BE2C (cell line): ENCODE results near the gene KRTAP10-9.
"Not testable (repeated sequence)": the region's sequence is repeated elsewhere in the genome, so short reads cannot be mapped to it uniquely, and the experiment has no call there.

ENCODE experiments used
- DNase-seq: peaks from one replicate; pipeline ENCODE4 v3.0.0-alpha.2; 2020
- H3K27me3 ChIP-seq: fragments of 250-450 bp; sonication (Bioruptor Pico); 2 replicates; pipeline ENCODE4 v1.5.1; 2020; ENCODE audit warnings: mild to moderate bottlenecking
- H3K36me3 ChIP-seq: fragments of 250-450 bp; sonication (Bioruptor Pico); 2 replicates; pipeline ENCODE4 v1.5.1; 2020; ENCODE audit warnings: mild to moderate bottlenecking
- H3K4me1 ChIP-seq: fragments of 250-450 bp; sonication (Bioruptor Pico); 2 replicates; pipeline ENCODE4 v1.5.1; 2020
- H3K4me3 ChIP-seq: 2 replicates; pipeline ENCODE4 v1.5.1; 2011; ENCODE audit warnings: low read depth, low read length
- H3K9me3 ChIP-seq: fragments of 250-450 bp; sonication (Bioruptor Pico); 2 replicates; pipeline ENCODE4 v1.5.1; 2020
- TF ChIP-seq, protein P1 (sequence below): IDR thresholded peaks from 2 replicates; pipeline ENCODE4 v1.5.1; 2012; ENCODE audit warnings: mild to moderate bottlenecking, low read depth, low read length

The KRTAP10-9 gene

DNA sequence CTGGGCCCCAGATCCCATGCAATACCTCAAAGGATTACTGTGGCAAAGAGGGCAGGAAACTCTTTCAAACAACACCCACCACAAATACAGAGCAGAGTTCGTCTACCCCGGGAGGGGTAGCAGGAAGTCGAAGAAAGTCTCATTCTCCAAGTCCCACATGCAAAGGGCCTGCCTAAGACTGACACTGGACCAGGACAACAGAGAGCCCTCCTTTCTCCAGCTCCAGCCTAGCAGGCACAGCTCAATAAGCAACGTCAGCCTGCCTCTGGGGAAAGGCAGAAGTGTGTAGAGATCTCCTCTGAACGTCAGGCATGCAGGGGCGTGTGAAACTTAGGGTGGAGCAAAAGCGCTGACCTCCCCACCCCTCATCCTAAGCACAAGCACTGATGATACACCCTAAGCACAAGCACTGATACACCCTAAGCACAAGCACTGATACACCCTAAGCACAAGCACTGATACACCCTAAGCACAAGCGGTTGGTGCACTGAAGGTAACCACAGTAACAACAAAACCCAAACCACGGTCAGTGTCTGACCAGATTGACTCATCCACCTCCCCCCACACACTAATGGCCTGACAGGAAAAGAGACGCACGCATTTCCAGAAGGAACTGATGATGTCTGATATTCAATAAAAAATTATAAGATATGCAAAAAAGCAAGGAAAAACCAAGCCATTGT is 32.2 kb downstream of the KRTAP10-9 start:
- H3K4me1 ChIP-seq, result no peaks in the 10 kb centered on the region
- no peak for DNase-seq
- no peaks in the 10 kb centered on the region for H3K36me3 ChIP-seq
- peaks cover 11% of the 10 kb centered on the region; the same call in 1 of the 2 replicates for H3K27me3 ChIP-seq
- TF ChIP-seq, protein P1, sequence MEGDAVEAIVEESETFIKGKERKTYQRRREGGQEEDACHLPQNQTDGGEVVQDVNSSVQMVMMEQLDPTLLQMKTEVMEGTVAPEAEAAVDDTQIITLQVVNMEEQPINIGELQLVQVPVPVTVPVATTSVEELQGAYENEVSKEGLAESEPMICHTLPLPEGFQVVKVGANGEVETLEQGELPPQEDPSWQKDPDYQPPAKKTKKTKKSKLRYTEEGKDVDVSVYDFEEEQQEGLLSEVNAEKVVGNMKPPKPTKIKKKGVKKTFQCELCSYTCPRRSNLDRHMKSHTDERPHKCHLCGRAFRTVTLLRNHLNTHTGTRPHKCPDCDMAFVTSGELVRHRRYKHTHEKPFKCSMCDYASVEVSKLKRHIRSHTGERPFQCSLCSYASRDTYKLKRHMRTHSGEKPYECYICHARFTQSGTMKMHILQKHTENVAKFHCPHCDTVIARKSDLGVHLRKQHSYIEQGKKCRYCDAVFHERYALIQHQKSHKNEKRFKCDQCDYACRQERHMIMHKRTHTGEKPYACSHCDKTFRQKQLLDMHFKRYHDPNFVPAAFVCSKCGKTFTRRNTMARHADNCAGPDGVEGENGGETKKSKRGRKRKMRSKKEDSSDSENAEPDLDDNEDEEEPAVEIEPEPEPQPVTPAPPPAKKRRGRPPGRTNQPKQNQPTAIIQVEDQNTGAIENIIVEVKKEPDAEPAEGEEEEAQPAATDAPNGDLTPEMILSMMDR, result no peak
- no peak overlapping the region for H3K4me3 ChIP-seq
- H3K9me3 ChIP-seq, result no peaks in the 10 kb centered on the region

DNA sequence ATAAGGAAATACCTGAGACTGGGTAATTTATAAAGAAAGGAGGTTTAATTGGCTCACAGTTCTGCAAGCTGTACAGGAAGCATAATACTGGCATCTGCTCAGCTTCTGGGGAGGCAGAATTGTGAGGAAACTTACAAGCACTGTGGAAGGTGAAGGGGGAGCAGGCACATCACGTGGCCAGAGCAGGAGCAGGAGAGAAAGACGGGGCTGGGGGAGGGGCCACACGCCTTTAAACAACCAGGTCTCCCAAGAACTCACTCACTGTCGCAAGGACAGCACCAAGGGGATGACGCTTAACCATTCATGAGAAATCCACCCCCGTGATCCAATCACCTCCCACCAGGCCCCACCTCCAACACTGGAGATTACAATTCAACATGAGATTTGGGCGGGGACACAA is 34.7 kb downstream of the KRTAP10-9 start:
- not testable (repeated sequence) for H3K4me1 ChIP-seq, DNase-seq
- H3K27me3 ChIP-seq, result peaks cover 11% of the 10 kb centered on the region; the same call in 1 of the 2 replicates

DNA sequence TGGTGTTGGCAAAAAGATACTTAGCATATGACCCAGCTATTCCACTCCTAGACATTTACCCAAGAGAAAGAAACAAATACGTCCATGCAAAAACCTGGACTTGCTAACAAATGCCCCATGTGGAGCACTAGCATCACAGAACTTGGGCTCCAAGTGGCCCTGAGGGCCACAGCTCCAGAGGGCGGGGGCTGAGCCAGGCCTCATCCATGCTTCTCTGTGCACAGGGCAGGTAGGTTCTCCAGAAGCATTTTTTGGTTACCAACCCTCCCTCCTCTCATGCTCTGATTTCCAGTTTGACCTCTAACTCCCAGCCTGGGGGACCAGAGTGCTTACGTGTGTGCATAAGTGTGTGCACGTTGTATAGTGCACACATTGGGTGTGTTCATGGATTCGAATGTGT is 37.8 kb downstream of the KRTAP10-9 start:
- Histone ChIP-seq H3K4me1 (no peaks in the 10 kb centered on the region), H3K36me3 (no peaks in the 10 kb centered on the region)
- no peak for DNase-seq

More for the DNA sequence above, 34.7 kb downstream of the KRTAP10-9 start:
- not testable (repeated sequence) for H3K4me3 ChIP-seq, H3K9me3 ChIP-seq, H3K36me3 ChIP-seq

DNA sequence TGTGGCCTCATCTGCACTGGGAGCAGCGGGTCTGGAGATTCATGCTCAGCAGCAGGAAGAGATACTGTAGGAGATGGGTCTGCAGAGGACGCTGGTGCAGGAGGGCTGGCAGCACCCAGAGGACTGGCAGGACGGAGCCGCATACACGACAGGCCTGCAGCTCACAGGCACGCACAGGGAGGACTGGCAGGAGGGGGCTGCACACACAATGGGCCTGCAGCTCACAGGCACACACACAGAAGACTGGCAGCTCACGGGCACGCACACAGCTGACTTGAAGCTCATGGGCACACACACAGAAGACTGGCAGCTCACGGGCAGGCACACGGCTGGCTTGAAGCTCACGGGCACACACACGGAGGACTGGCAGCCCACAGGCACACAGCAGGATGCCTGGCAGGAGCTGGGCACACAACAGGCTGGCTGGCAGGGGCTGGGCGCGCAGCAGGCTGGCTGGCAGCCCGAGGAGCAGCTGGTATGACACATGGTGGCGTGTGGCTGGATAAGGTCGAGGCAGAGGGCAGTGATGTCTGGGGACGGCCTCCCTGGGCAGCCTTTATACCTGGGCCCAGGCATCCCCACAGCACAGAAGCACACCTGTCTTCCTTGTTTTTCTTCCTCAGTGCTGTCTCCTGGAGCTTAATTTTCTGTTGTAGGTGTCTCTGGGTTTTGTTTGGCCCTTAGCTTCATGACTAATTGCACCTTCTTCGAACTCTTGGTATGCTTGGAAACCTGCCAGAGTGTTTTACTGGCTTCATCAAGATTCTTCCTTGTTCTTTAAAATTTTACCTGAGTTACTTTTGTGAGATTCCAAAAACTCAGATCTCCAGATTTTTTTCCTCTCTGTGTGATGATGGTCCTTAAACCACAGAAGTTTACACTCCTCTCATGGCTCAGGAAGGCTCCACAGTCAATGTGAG is 39.8 kb downstream of the KRTAP10-9 start, which contains the start of gene KRTAP12-2:
Gene KRTAP12-2, minus strand, starts transcription at position 527 of the 920 bp plus-strand sequence. Its CDS starts 41 bp downstream, at position 486.
- Histone ChIP-seq H3K4me1 (no peaks in the 10 kb centered on the region), H3K27me3 (peaks cover 1% of the 10 kb centered on the region; the same call in 1 of the 2 replicates), H3K4me3 (no peak within 1 kb of the TSS), H3K36me3 (no peaks in the 10 kb centered on the region), H3K9me3 (no peaks in the 10 kb centered on the region)
- TF ChIP-seq, protein P1, result no peak
- DNase-seq, result no peak

More for the DNA sequence above, 37.8 kb downstream of the KRTAP10-9 start:
- Histone ChIP-seq H3K27me3 (peaks cover 4% of the 10 kb centered on the region; the same call in 1 of the 2 replicates), H3K4me3 (no peak overlapping the region), H3K9me3 (no peaks in the 10 kb centered on the region)
- TF ChIP-seq, protein P1, result no peak

DNA sequence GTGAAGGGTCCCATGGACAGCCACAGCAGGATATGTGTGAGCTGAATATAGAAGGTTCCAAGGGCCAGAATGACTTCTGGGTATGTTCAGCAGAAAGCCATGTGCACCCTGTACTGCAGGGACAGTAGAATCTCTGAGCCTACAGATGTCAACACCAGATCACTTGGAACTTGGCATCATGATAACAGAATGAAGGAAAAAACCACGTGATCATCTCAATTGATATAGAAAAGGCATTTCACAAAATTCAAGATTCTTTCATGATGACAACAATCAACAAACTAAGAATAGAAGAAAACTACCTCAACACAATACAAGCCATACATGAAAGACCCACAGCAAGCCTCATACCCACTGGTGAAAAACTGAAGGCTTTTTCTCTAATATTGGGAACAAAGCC is 40.7 kb downstream of the KRTAP10-9 start:
- no peak for DNase-seq
- Histone ChIP-seq H3K4me1 (no peaks in the 10 kb centered on the region), H3K36me3 (no peaks in the 10 kb centered on the region), H3K9me3 (no peaks in the 10 kb centered on the region), H3K27me3 (no peaks in the 10 kb centered on the region), H3K4me3 (no peak overlapping the region)
- TF ChIP-seq, protein P1, result no peak

DNA sequence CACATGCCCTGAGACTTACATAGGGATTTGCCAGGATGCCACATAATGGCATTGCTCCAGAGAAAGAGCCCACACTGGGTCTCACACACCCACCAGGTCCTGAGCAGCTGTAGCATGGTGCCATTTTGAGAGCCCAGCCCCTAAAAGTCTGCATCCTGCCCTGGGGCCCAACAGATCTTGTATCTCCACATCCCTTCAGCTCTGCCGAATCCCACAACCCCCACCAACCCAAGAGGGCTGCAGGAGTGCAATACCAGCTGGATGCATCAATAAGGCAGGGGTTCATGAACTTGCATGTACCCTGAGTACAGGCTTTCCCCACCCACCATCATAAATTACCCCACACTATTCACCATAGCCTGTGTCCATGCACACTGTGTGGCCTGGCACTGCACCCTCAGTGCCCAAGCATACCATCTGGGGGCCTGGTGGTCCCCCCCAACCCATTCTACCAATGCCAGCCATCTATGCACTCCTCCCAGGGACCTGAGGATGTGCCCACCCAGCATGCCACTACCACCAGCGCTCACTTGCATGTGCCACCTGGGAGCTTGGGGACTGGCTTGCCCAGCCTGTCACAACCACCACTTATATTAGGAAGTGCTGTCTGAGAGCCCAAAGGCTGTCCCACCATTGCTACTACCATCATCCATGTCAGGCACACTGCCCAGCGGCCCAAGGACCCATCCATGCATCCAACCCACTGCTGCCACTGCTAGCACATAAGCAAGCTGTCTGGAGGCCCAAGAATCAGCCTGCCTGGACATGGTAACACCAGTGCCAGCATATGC is 43.9 kb downstream of the KRTAP10-9 start:
- Histone ChIP-seq H3K9me3 (no peaks in the 10 kb centered on the region), H3K4me1 (no peaks in the 10 kb centered on the region), H3K27me3 (peaks cover 2% of the 10 kb centered on the region), H3K4me3 (no peak overlapping the region), H3K36me3 (no peaks in the 10 kb centered on the region)
- DNase-seq, result no peak
- TF ChIP-seq, protein P1, result no peak
